HG02973 (cell line): ENCODE data around the gene CBLN3.
A peak's percentile ranks its signal among the peaks of the same experiment; 100 is the strongest.

Source experiments
- ATAC-seq: cut with Tn5 transposase; IDR thresholded peaks from one replicate; pipeline ENCODE4 v1.9.1; 2021; ENCODE audit warnings: moderate library complexity; ENCODE audit not compliant: unreplicated experiment

Gene CBLN3

DNA sequence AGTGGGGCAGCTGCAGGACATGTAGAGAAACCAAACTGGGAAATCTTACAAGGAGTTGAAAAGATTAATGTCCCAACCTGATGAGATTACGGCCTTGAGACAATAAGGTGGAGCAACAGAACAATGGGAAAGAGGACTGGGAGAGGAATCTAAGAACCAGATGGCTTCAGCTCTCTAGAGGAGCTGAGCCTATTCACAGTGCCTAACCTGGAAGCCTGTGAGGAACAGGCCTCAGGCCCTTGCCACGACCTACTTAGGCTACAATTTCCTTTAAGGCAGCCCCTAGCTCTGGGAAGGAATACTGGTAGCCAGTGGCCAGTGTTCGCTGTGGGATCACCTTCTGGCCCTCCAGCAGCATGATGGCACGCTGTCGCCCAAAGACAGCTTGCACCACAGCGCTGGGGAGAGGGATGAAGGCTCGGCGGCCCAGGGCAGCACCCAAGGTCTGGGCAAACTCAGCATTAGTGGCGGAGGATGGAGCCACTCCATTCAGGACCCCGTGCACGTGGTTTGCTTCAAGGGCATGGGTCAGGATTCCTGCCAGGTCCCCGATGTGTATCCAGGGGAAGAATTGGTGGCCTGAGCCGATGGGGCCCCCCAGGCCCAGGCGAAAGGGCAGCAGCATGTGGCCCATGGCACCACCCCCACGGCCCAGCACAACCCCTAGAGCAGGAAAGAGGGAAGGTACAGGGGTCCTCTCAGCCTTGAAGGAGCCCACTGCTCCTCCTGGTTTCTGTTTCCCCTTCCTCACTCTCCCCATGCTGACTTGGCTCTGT, 10.6 kb upstream of the CBLN3 start:
- ATAC-seq, result no peak

GRCh38 chr14:24439257-24439656, 9.8 kb upstream of the CBLN3 start:
- no peak for ATAC-seq

DNA sequence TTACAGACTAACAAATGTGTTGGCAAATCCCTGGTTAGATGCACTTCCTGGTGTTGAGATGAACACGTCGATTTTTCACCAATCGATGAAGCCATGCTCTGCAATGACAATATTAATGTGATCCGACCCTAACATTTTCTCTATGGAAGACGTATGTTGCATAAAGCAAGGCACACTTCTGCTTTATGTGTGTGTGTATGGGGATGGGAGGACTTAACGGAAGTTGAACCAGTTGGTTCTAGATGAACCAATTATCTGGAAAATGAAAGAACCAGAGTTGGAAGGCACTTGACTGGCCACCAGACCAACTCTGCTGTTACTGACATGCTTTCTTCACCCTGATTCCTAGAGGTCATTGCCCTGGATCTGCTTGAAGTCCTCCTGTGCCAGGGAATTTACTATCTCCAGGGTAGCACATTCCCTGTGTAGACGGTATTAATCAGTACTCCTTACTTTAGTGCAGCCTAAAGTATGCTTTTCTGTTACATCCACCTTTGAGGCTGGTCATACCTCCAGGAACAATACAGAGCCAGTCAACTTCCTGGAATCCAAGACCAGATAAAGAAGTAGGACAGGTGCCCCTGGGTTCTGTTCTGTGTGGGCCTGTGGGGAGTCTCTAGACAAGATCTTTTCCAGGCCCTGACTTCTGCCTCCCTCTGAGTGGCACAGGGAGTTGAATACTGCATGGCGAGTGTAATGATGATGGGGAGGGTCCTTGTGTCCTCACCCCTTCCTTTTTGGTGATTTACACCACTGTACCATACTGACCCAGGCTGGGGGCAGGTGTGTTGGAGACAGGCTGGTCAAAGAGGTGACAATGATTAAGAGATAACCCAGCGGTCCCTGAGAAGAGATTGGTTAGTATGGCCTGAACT, 9.0 kb upstream of the CBLN3 start:
- no peak for ATAC-seq

- ATAC-seq, result no peak
These were observed 8.2 kb upstream of the CBLN3 start for GRCh38 chr14:24437736-24438067.

GRCh38 chr14:24437020-24437735, 7.7 kb upstream of the CBLN3 start:
- no peak for ATAC-seq

GRCh38 chr14:24436355-24437019, 7.0 kb upstream of the CBLN3 start:
- peak; percentile 39 for ATAC-seq

- no peak for ATAC-seq
These were observed 6.5 kb upstream of the CBLN3 start for GRCh38 chr14:24435998-24436354.

- ATAC-seq, result no peak
These were observed 5.8 kb upstream of the CBLN3 start for GRCh38 chr14:24435192-24435810.

DNA sequence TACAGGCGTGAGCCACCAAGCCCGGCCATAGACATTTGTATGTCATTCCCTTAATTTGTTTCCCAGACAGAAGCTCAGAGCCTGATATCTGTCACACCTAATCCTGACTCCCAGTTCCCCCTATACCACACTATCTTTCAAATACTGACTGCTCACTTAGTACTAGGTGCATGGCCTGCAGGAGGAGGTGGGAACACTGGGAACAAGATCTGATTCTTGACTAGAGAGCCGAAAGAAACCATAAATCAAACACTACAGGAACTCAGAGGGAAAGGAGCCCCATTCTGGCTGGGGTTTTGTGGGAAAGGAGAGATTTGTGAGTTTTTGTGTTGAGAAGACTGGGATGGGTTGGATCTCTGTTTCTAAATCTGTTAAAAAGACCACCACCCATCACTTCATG, 5.2 kb upstream of the CBLN3 start:
- no peak for ATAC-seq

- no peak for ATAC-seq
These were observed 4.6 kb upstream of the CBLN3 start for GRCh38 chr14:24434036-24434435.

GRCh38 chr14:24432259-24433131, 3.0 kb upstream of the CBLN3 start:
- no peak for ATAC-seq

- peak; percentile 48 for ATAC-seq
These were observed 2.2 kb upstream of the CBLN3 start for GRCh38 chr14:24431569-24432258.

- ATAC-seq, result peak; percentile 44
These were observed 1.5 kb upstream of the CBLN3 start for GRCh38 chr14:24430682-24431568.

- ATAC-seq, result peak; percentile 43
These were observed 744 bp upstream of the CBLN3 start for GRCh38 chr14:24430143-24430681.

GRCh38 chr14:24428628-24429394, 657 bp downstream of the CBLN3 start:
- ATAC-seq, result no peak

DNA sequence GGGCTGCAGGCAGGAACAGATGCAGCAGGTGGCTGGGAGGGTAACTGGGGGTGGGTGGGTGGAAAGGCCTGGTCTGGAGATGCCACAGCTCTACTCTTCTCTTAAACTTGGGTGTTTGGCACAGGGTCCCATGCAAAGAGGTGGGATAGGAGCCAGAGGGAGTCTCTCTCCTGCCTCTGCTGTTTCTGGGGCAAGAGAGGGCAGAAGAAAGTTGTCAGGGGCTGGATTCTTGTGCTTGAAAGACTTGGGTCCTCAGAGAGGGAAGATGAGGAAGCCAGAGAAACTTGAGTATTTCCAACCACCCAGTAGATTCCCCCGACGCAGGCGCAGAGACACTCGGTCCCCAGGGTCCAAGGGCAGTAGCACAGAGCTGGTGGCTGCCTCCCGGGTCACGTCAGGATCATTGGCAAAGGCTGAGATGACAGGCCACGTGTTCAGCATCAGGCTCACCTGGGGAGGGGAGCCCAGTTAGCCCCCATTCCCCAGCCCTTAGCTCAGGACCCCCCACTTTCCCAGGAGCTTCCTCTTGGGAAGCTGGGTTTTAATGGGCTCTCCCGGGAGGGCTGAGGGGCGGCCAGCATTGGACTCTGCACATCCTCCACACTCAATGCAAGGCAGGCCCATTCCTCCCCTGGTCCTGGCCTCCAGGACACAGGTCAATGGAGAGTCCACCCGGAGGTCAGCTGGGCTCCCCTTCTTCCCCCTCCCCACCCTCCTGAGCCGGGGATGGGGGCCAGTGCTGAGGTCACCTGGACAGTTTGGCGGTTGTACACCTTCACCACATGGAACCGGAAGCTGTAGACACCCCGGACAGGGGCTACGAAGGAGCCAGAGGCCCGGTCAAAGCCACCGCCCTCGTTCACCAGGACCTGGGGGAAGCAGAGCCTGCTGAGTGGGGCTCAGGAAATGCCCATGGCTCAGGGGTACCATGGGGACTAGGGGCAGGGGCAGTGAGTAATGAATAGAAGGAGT, 1.6 kb downstream of the CBLN3 start:
- ATAC-seq, result no peak
